SU-DHL-6 (cell line): Measurements from ENCODE around the gene KY.

Experiments used
- EZH2phosphoT487 ChIP-seq: fragments of 200-600 bp; sonication (generic), shearing (Covaris generic); conservative IDR thresholded peaks from 2 replicates; pipeline ENCODE4 v1.6.1; 2018; ENCODE audit warnings: mild to moderate bottlenecking, antibody characterized with exemption, low read length, moderate library complexity, mixed read lengths
- TF ChIP-seq, protein P1 (sequence below): fragments of 200-600 bp; sonication (generic); IDR thresholded peaks from one replicate; pipeline ENCODE4 v1.5.1; 2017; ENCODE audit warnings: antibody characterized with exemption, mild to moderate bottlenecking, low read length, moderate library complexity; ENCODE audit not compliant: insufficient read depth, poor library complexity, severe bottlenecking

DNA sequence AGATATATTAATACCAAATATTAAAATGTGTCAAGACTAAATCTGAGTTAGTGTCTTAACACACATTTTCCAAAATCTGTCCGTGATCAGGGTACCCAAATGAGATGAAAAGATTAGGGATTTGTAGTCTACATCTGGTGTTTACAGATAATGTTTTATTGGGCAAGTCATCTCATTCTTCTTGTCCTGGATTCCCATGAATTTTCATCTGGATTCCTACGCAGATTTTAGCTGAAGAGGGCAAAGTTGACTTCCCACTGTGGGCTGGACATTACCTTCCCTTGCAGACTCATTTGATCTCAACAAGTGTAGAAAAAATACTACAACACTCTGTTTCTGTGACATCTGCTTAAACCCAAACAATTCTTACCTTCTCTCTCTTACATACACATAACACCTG lies 85.8 kb downstream of the KY start:
- TF ChIP-seq EZH2phosphoT487: no peak
- TF ChIP-seq, protein P1, sequence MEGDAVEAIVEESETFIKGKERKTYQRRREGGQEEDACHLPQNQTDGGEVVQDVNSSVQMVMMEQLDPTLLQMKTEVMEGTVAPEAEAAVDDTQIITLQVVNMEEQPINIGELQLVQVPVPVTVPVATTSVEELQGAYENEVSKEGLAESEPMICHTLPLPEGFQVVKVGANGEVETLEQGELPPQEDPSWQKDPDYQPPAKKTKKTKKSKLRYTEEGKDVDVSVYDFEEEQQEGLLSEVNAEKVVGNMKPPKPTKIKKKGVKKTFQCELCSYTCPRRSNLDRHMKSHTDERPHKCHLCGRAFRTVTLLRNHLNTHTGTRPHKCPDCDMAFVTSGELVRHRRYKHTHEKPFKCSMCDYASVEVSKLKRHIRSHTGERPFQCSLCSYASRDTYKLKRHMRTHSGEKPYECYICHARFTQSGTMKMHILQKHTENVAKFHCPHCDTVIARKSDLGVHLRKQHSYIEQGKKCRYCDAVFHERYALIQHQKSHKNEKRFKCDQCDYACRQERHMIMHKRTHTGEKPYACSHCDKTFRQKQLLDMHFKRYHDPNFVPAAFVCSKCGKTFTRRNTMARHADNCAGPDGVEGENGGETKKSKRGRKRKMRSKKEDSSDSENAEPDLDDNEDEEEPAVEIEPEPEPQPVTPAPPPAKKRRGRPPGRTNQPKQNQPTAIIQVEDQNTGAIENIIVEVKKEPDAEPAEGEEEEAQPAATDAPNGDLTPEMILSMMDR: no peak
